ENCODE results near the gene CORIN.

DNA sequence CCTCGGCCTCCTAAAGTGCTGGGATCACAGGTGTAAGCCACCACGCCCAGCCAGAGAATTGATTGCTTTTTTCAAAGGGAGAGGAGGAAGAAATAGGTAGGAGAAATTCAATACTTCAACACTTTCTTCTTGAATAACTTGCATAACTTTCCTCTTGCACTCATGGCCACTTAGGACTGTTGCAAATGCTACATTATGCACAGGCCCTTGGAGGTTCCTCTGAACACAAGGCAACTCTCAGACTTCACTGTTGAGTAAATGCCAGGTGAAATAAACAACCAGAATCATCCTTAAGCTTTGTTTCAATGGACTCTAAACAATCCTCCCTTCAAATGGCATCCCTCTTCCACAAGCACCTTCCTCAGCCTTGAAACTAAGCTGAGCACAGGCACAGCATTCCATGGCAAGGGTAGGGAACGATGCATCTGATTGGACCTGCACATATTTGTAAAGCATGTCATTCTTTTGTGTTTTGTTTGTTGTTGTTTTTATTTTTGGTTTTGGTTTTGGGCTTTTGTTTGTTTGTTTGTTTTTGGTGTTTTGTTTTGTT, 28.1 kb downstream of the CORIN start:
- TF ChIP-seq, protein P1, sequence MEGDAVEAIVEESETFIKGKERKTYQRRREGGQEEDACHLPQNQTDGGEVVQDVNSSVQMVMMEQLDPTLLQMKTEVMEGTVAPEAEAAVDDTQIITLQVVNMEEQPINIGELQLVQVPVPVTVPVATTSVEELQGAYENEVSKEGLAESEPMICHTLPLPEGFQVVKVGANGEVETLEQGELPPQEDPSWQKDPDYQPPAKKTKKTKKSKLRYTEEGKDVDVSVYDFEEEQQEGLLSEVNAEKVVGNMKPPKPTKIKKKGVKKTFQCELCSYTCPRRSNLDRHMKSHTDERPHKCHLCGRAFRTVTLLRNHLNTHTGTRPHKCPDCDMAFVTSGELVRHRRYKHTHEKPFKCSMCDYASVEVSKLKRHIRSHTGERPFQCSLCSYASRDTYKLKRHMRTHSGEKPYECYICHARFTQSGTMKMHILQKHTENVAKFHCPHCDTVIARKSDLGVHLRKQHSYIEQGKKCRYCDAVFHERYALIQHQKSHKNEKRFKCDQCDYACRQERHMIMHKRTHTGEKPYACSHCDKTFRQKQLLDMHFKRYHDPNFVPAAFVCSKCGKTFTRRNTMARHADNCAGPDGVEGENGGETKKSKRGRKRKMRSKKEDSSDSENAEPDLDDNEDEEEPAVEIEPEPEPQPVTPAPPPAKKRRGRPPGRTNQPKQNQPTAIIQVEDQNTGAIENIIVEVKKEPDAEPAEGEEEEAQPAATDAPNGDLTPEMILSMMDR (IDR thresholded peaks at IDR 0.05) = no peak
- TF ChIP-seq POLR2A (IDR thresholded peaks at IDR 0.05) = no peak
